ENCODE measurements around the gene LIN28B.

The LIN28B gene

GRCh38 chr6:105113422-105113821, 156.5 kb downstream of the LIN28B start:
- no peak for DNase-seq

GRCh38 chr6:105116150-105116549, 159.2 kb downstream of the LIN28B start:
- no peak for DNase-seq

- no peak for DNase-seq
Observed at GRCh38 chr6:105120570-105120969, 163.7 kb downstream of the LIN28B start.

GRCh38 chr6:105121981-105122380, 165.1 kb downstream of the LIN28B start:
- DNase-seq = no peak

GRCh38 chr6:105122717-105123116, 165.8 kb downstream of the LIN28B start:
- DNase-seq = no peak

Data from activated CD4-positive, alpha-beta T cell treated with anti-CD3 and anti-CD28 coated beads for 48 hours (primary cell).